H9 (cell line): ENCODE data around the gene TEX12. TPM values are rescaled to one million over a fixed set of nuclear protein-coding genes. Genes with fewer than 3 reads are reported as not detected.

ENCODE experiments used
- DNase-seq: peaks from one replicate; pipeline ENCODE4 v3.0.0-alpha.2; 2017
- H2AFZ ChIP-seq: one replicate; pipeline ENCODE4 v1.6.1; 2013; ENCODE audit warnings: mild to moderate bottlenecking, low read length, control low read depth, moderate library complexity
- H2AK5ac ChIP-seq: 2 replicates; pipeline ENCODE4 v1.6.1; 2013; ENCODE audit warnings: low read length, control low read depth, mixed read lengths; ENCODE audit not compliant: insufficient read length
- H2BK120ac ChIP-seq: one replicate; pipeline ENCODE4 v1.6.1; 2013; ENCODE audit warnings: low read depth, mild to moderate bottlenecking, low read length, control low read depth, inconsistent platforms; ENCODE audit not compliant: poor library complexity, severe bottlenecking
- H2BK12ac ChIP-seq: 2 replicates; pipeline ENCODE4 v1.6.1; 2013; ENCODE audit warnings: low read length, control low read depth, mixed read lengths, low read depth; ENCODE audit not compliant: insufficient read length
- H2BK15ac ChIP-seq: 2 replicates; pipeline ENCODE4 v1.6.1; 2013; ENCODE audit warnings: low read depth, low read length, control low read depth
- H2BK20ac ChIP-seq: one replicate; pipeline ENCODE4 v1.6.1; 2013; ENCODE audit warnings: low read depth, mild to moderate bottlenecking, low read length, control low read depth, inconsistent platforms; ENCODE audit not compliant: poor library complexity, severe bottlenecking
- H2BK5ac ChIP-seq: 2 replicates; pipeline ENCODE4 v1.6.1; 2013; ENCODE audit warnings: low read length, control low read depth, mixed read lengths; ENCODE audit not compliant: insufficient read length
- H3K14ac ChIP-seq: 2 replicates; pipeline ENCODE4 v1.6.1; 2013; ENCODE audit warnings: low read length, control low read depth; ENCODE audit not compliant: insufficient read depth
- H3K18ac ChIP-seq: 2 replicates; pipeline ENCODE4 v1.6.1; 2013; ENCODE audit warnings: low read depth, mild to moderate bottlenecking, mixed read lengths, low read length, control low read depth; ENCODE audit not compliant: insufficient read length
- H3K23ac ChIP-seq: 2 replicates; pipeline ENCODE4 v1.6.1; 2013; ENCODE audit warnings: low read length, control low read depth, mixed read lengths, low read depth; ENCODE audit not compliant: insufficient read length
- H3K23me2 ChIP-seq: 2 replicates; pipeline ENCODE4 v1.6.1; 2013; ENCODE audit warnings: low read depth, mild to moderate bottlenecking, mixed read lengths, low read length, control low read depth; ENCODE audit not compliant: insufficient read length, poor library complexity, severe bottlenecking
- H3K27ac ChIP-seq: 2 replicates; pipeline ENCODE4 v1.5.1; 2013; ENCODE audit warnings: low read length, control low read depth, mixed read lengths, low read depth; ENCODE audit not compliant: insufficient read length
- H3K27me3 ChIP-seq: 2 replicates; pipeline ENCODE4 v1.6.1; 2013; ENCODE audit warnings: low read length, control low read depth, inconsistent platforms; ENCODE audit not compliant: insufficient read depth
- H3K4ac ChIP-seq: 2 replicates; pipeline ENCODE4 v1.6.1; 2013; ENCODE audit warnings: low read depth, mild to moderate bottlenecking, control low read depth, inconsistent platforms, low read length, moderate library complexity
- H3K4me1 ChIP-seq: 2 replicates; pipeline ENCODE4 v1.6.1; 2013; ENCODE audit warnings: low read length, control low read depth, inconsistent platforms; ENCODE audit not compliant: insufficient read depth
- H3K4me2 ChIP-seq: 2 replicates; pipeline ENCODE4 v1.6.1; 2013; ENCODE audit warnings: low read length, control low read depth, mixed read lengths; ENCODE audit not compliant: insufficient read length, insufficient read depth
- H3K56ac ChIP-seq: 2 replicates; pipeline ENCODE4 v1.6.1; 2013; ENCODE audit warnings: low read depth, mild to moderate bottlenecking, mixed read lengths, low read length, control low read depth; ENCODE audit not compliant: insufficient read length
- H3K79me1 ChIP-seq: 2 replicates; pipeline ENCODE4 v1.6.1; 2013; ENCODE audit warnings: low read depth, mild to moderate bottlenecking, moderate library complexity, low read length, control low read depth, inconsistent platforms; ENCODE audit not compliant: insufficient read depth, poor library complexity, severe bottlenecking
- H3K79me2 ChIP-seq: 2 replicates; pipeline ENCODE4 v1.6.1; 2013; ENCODE audit warnings: low read length, control low read depth, inconsistent platforms; ENCODE audit not compliant: insufficient read depth
- H3K9ac ChIP-seq: 2 replicates; pipeline ENCODE4 v1.6.1; 2013; ENCODE audit warnings: low read length, control low read depth, mixed read lengths; ENCODE audit not compliant: insufficient read length; ENCODE audit errors: extremely low read depth
- H3K9me3 ChIP-seq: one replicate; pipeline ENCODE4 v1.6.1; 2013; ENCODE audit warnings: low read depth, low read length, inconsistent platforms; ENCODE audit not compliant: control insufficient read depth
- H3T11ph ChIP-seq: one replicate; pipeline ENCODE4 v1.6.1; 2013; ENCODE audit warnings: mild to moderate bottlenecking, low read length, control low read depth, inconsistent platforms
- H4K20me1 ChIP-seq: one replicate; pipeline ENCODE4 v1.6.1; 2013; ENCODE audit not compliant: control insufficient read depth, insufficient read length, insufficient read depth
- H4K5ac ChIP-seq: 2 replicates; pipeline ENCODE4 v1.6.1; 2013; ENCODE audit warnings: low read depth, mild to moderate bottlenecking, mixed read lengths, low read length, control low read depth; ENCODE audit not compliant: insufficient read length
- H4K8ac ChIP-seq: replicated peaks from 2 replicates; pipeline ENCODE4 v1.6.1; 2013; ENCODE audit warnings: low read length, control low read depth, mixed read lengths, low read depth; ENCODE audit not compliant: insufficient read length
- H4K91ac ChIP-seq: 2 replicates; pipeline ENCODE4 v1.6.1; 2013; ENCODE audit warnings: low read depth, mild to moderate bottlenecking, moderate library complexity, mixed read lengths, low read length, control low read depth; ENCODE audit not compliant: insufficient read length
- H3K27ac Mint-ChIP-seq, 3 experiments: 2 replicates in 2 of 3; 3 replicates in 1 of 3; pipeline ENCODE4 v1.8.0; 2020 to 2021; ENCODE audit warnings: mixed read lengths in 3 of 3, mild to moderate bottlenecking in 1 of 3, moderate library complexity in 1 of 3
- H3K27me3 Mint-ChIP-seq: 2 replicates; pipeline ENCODE4 v1.8.0; 2021; ENCODE audit warnings: low read depth, mild to moderate bottlenecking, moderate library complexity, mixed read lengths
- H3K36me3 Mint-ChIP-seq, 3 experiments: 2 replicates in 2 of 3; 3 replicates in 1 of 3; pipeline ENCODE4 v1.8.0; 2020 to 2021; ENCODE audit warnings: low read depth in 3 of 3, mixed read lengths in 3 of 3; ENCODE audit not compliant: insufficient read depth in 1 of 3
- H3K4me1 Mint-ChIP-seq, 2 experiments: 2 replicates each; pipeline ENCODE4 v1.8.0; 2020; ENCODE audit warnings: mixed read lengths in 2 of 2
- H3K4me3 Mint-ChIP-seq, 2 experiments: 2 replicates in 1 of 2; 3 replicates in 1 of 2; pipeline ENCODE4 v1.8.0; 2020 to 2021; ENCODE audit warnings: mild to moderate bottlenecking in 2 of 2, mixed read lengths in 2 of 2, moderate library complexity in 1 of 2
- H3K9me3 Mint-ChIP-seq, 2 experiments: 2 replicates in 1 of 2; 3 replicates in 1 of 2; pipeline ENCODE4 v1.8.0; 2020; ENCODE audit warnings: mild to moderate bottlenecking in 2 of 2, mixed read lengths in 2 of 2, moderate library complexity in 1 of 2
- CTCF ChIP-seq: fragments of 200-600 bp; sonication (generic); conservative IDR thresholded peaks from 3 replicates; pipeline ENCODE4 v1.8.0; 2021; ENCODE audit warnings: antibody characterized with exemption, mild to moderate bottlenecking
- WGBS: extraction: QIAGEN DNeasy Blood & Tissue Kit; methylation state at CpG from one replicate; pipeline ENCODE4 v1.1.7; 2013; ENCODE audit warnings: missing lambda C conversion rate, low lambda C conversion rate, mixed read lengths; ENCODE audit not compliant: insufficient read length; ENCODE audit errors: extremely low coverage; 5-methylcytosine and 5-hydroxymethylcytosine counted together
- total RNA-seq: library from RNA; stranded (reverse); gene quantifications from 2 replicates; pipeline ENCODE4 v1.2.1, GENCODE V29; 2021

The TEX12 gene
- total RNA-seq, 1 experiment from 2014 or later = 0.31 TPM

- H2BK5ac ChIP-seq = no peak overlapping the region
- Mint-ChIP-seq H3K36me3 (no peaks in the 10 kb centered on the region), H3K4me3 (no peak overlapping the region), H3K27me3 (peaks cover 1% of the 10 kb centered on the region; the same call in 1 of the 2 replicates), H3K4me1 (no peaks in the 10 kb centered on the region), H3K9me3 (peaks cover 0 to 3% of the 10 kb centered on the region in 2 experiments; a peak in 2 of 5 replicates), H3K27ac (no peak overlapping the region)
- H3K4me1 ChIP-seq = no peaks in the 10 kb centered on the region
- H3K79me1 ChIP-seq = no peaks in the 10 kb centered on the region
- H3K27ac ChIP-seq = no peak overlapping the region
- no peak for DNase-seq
- H2BK15ac ChIP-seq = no peak overlapping the region
- H2BK120ac ChIP-seq = no peak overlapping the region
- H2BK20ac ChIP-seq = no peak overlapping the region
- no peak overlapping the region for H2BK12ac ChIP-seq
- H3K4me2 ChIP-seq = no peak overlapping the region
- H3K14ac ChIP-seq = no peak overlapping the region
- H3K18ac ChIP-seq = no peak overlapping the region
- no peak overlapping the region for H3K9ac ChIP-seq
- no peaks in the 10 kb centered on the region for H3K79me2 ChIP-seq
- no peak overlapping the region for H3K56ac ChIP-seq
- H3K9me3 ChIP-seq = no peaks in the 10 kb centered on the region
- no peak overlapping the region for H2AFZ ChIP-seq
- no peak for TF ChIP-seq CTCF
- H4K91ac ChIP-seq = no peak overlapping the region
- no peak overlapping the region for H3K4ac ChIP-seq
- no peak overlapping the region for H3T11ph ChIP-seq
- no peak overlapping the region for H2AK5ac ChIP-seq
- H3K23me2 ChIP-seq = no peaks in the 10 kb centered on the region
- H4K5ac ChIP-seq = no peak overlapping the region
- H4K8ac ChIP-seq = no peak overlapping the region
- no peaks in the 10 kb centered on the region for H3K27me3 ChIP-seq
- H4K20me1 ChIP-seq = no peaks in the 10 kb centered on the region
- H3K23ac ChIP-seq = no peak overlapping the region
- WGBS = no CpG with 5 or more reads among the region's 2 CpGs
These were observed 49.0 kb upstream of the TEX12 start for GRCh38 chr11:112118176-112118575.
